IMR-90 (cell line): ENCODE data around the gene ASB1.

Source experiments
- BHLHE40 ChIP-seq: fragments of 150-350 bp; IDR thresholded peaks from 2 replicates; pipeline ENCODE4 v1.6.1; 2016; ENCODE audit warnings: mild to moderate bottlenecking, low read depth, low read length
- POLR2A ChIP-seq: IDR thresholded peaks from 2 replicates; pipeline ENCODE4 v1.6.1; 2012; ENCODE audit warnings: mild to moderate bottlenecking, low read depth, low read length
- TF ChIP-seq, protein P1 (sequence below): conservative IDR thresholded peaks from 2 replicates; pipeline ENCODE4 v1.5.1; 2012; ENCODE audit warnings: mild to moderate bottlenecking, low read depth, low read length, improper control_type of control experiment

- TF ChIP-seq, protein P1, sequence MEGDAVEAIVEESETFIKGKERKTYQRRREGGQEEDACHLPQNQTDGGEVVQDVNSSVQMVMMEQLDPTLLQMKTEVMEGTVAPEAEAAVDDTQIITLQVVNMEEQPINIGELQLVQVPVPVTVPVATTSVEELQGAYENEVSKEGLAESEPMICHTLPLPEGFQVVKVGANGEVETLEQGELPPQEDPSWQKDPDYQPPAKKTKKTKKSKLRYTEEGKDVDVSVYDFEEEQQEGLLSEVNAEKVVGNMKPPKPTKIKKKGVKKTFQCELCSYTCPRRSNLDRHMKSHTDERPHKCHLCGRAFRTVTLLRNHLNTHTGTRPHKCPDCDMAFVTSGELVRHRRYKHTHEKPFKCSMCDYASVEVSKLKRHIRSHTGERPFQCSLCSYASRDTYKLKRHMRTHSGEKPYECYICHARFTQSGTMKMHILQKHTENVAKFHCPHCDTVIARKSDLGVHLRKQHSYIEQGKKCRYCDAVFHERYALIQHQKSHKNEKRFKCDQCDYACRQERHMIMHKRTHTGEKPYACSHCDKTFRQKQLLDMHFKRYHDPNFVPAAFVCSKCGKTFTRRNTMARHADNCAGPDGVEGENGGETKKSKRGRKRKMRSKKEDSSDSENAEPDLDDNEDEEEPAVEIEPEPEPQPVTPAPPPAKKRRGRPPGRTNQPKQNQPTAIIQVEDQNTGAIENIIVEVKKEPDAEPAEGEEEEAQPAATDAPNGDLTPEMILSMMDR, result no peak
- TF ChIP-seq POLR2A, result no peak
- no peak for TF ChIP-seq BHLHE40
These were observed 62.7 kb downstream of the ASB1 start for GRCh38 chr2:238489431-238489830.
